Stomach (tissue), 4 donors: ENCODE measurements around the gene TFF1.

Experiments used
- POLR2A ChIP-seq, 4 donors: fragments of 450-650 bp; IDR thresholded peaks; one replicate each; pipeline ENCODE4 v1.6.1; 2016; ENCODE audit warnings: antibody characterized with exemption in 4 of 4, control low read depth in 2 of 4, mild to moderate bottlenecking in 1 of 4, moderate library complexity in 1 of 4
- TF ChIP-seq, protein P1 (sequence below), 7 experiments: fragments of 450-650 bp in 4 of 7; fragments of 200-600 bp in 3 of 7; sonication (generic) in 3 of 7; IDR thresholded peaks; one replicate each; pipeline ENCODE4 v1.5.1; 2016 to 2019; ENCODE audit warnings: antibody characterized with exemption in 7 of 7, control low read depth in 2 of 7, mild to moderate bottlenecking in 1 of 7

GRCh38 chr21:42398436-42399028, 32.2 kb upstream of the TFF1 start:
- TF ChIP-seq, protein P1, sequence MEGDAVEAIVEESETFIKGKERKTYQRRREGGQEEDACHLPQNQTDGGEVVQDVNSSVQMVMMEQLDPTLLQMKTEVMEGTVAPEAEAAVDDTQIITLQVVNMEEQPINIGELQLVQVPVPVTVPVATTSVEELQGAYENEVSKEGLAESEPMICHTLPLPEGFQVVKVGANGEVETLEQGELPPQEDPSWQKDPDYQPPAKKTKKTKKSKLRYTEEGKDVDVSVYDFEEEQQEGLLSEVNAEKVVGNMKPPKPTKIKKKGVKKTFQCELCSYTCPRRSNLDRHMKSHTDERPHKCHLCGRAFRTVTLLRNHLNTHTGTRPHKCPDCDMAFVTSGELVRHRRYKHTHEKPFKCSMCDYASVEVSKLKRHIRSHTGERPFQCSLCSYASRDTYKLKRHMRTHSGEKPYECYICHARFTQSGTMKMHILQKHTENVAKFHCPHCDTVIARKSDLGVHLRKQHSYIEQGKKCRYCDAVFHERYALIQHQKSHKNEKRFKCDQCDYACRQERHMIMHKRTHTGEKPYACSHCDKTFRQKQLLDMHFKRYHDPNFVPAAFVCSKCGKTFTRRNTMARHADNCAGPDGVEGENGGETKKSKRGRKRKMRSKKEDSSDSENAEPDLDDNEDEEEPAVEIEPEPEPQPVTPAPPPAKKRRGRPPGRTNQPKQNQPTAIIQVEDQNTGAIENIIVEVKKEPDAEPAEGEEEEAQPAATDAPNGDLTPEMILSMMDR (IDR thresholded peaks at IDR 0.05) = no peak
- TF ChIP-seq POLR2A (IDR thresholded peaks at IDR 0.05) = no peak
